GM19438 (cell line): ENCODE data around the gene RTP5.
"Not testable (repeated sequence)": the region's sequence is repeated elsewhere in the genome, so short reads cannot be mapped to it uniquely, and the experiment has no call there.

Experiments
- ATAC-seq: cut with Tn5 transposase; IDR thresholded peaks from one replicate; pipeline ENCODE4 v1.9.1; 2021; ENCODE audit warnings: low read depth; ENCODE audit not compliant: unreplicated experiment

The RTP5 gene

GRCh38 chr2:241900251-241901017 lies 30.9 kb downstream of the RTP5 start:
- ATAC-seq: no peak

- ATAC-seq: no peak
Observed at GRCh38 chr2:241901018-241901380, 31.5 kb downstream of the RTP5 start.

GRCh38 chr2:241901500-241902351 lies 32.2 kb downstream of the RTP5 start:
- ATAC-seq: no peak

GRCh38 chr2:241902357-241902991 lies 32.9 kb downstream of the RTP5 start:
- no peak for ATAC-seq

- no peak for ATAC-seq
Observed at GRCh38 chr2:241903121-241904010, 33.8 kb downstream of the RTP5 start.

- ATAC-seq: no peak
Observed at GRCh38 chr2:241904011-241904718, 34.6 kb downstream of the RTP5 start.

- no peak for ATAC-seq
Observed at GRCh38 chr2:241904791-241905710, 35.5 kb downstream of the RTP5 start.

GRCh38 chr2:241905716-241906377 lies 36.3 kb downstream of the RTP5 start:
- ATAC-seq: no peak

- ATAC-seq: not testable (repeated sequence)
Observed at GRCh38 chr2:241906378-241906770, 36.8 kb downstream of the RTP5 start.

GRCh38 chr2:241906826-241907570 lies 37.5 kb downstream of the RTP5 start:
- no peak for ATAC-seq

GRCh38 chr2:241907831-241908230 lies 38.3 kb downstream of the RTP5 start:
- ATAC-seq: not testable (repeated sequence)

- no peak for ATAC-seq
Observed at GRCh38 chr2:241908686-241909420, 39.3 kb downstream of the RTP5 start.

- ATAC-seq: no peak
Observed at GRCh38 chr2:241909769-241910168, 40.2 kb downstream of the RTP5 start.

GRCh38 chr2:241910604-241911520 lies 41.3 kb downstream of the RTP5 start:
- ATAC-seq: no peak

GRCh38 chr2:241911551-241911950 lies 42.0 kb downstream of the RTP5 start:
- ATAC-seq: no peak
